Neuronal stem cell (in vitro differentiated cells): ENCODE data around the gene FAM221B.

Experiments used
- DNase-seq: peaks from one replicate; pipeline ENCODE4 v3.0.0-alpha.2; 2013; ENCODE audit warnings: low spot score
- H2AFZ ChIP-seq: one replicate; pipeline ENCODE4 v1.6.1; 2013; ENCODE audit warnings: mild to moderate bottlenecking, low read length, inconsistent platforms
- H2AK5ac ChIP-seq: 2 replicates; pipeline ENCODE4 v1.6.1; 2013; ENCODE audit warnings: low read depth, mild to moderate bottlenecking, inconsistent platforms, low read length, moderate library complexity, mixed read lengths
- H2BK120ac ChIP-seq: 2 replicates; pipeline ENCODE4 v1.6.1; 2013; ENCODE audit warnings: low read depth, mild to moderate bottlenecking, inconsistent platforms, low read length, moderate library complexity, mixed read lengths
- H2BK12ac ChIP-seq: one replicate; pipeline ENCODE4 v1.6.1; 2013; ENCODE audit warnings: low read length, inconsistent platforms
- H2BK15ac ChIP-seq: 2 replicates; pipeline ENCODE4 v1.6.1; 2013; ENCODE audit warnings: mild to moderate bottlenecking, low read length, inconsistent platforms, mixed read lengths
- H2BK5ac ChIP-seq: one replicate; pipeline ENCODE4 v1.6.1; 2013; ENCODE audit warnings: inconsistent platforms, mild to moderate bottlenecking, low read length, moderate library complexity
- H3K14ac ChIP-seq: one replicate; pipeline ENCODE4 v1.6.1; 2013; ENCODE audit warnings: low read length, inconsistent platforms
- H3K18ac ChIP-seq: 2 replicates; pipeline ENCODE4 v1.6.1; 2013; ENCODE audit warnings: low read length, inconsistent platforms
- H3K23ac ChIP-seq: 2 replicates; pipeline ENCODE4 v1.6.1; 2013; ENCODE audit warnings: low read depth, mild to moderate bottlenecking, mixed read lengths, low read length, inconsistent platforms; ENCODE audit not compliant: poor library complexity
- H3K27ac ChIP-seq: replicated peaks from 3 replicates; pipeline ENCODE4 v1.5.1; 2013; ENCODE audit warnings: low read length, inconsistent platforms
- H3K27me3 ChIP-seq, 3 experiments: 2 replicates each; pipeline ENCODE4 v1.6.1; 2013; ENCODE audit warnings: low read length in 3 of 3, mild to moderate bottlenecking in 2 of 3, inconsistent platforms in 1 of 3, low read depth in 1 of 3, mixed read lengths in 1 of 3, moderate library complexity in 1 of 3; ENCODE audit not compliant: control insufficient read depth in 3 of 3, insufficient read depth in 3 of 3
- H3K36me3 ChIP-seq, 2 donors: replicated peaks in 1 of 2; 2 replicates each; pipeline ENCODE4 v1.6.1; 2013; ENCODE audit warnings: low read length in 2 of 2; ENCODE audit not compliant: control insufficient read depth in 2 of 2, insufficient read depth in 2 of 2
- H3K4ac ChIP-seq: 2 replicates; pipeline ENCODE4 v1.6.1; 2013; ENCODE audit warnings: inconsistent platforms, mild to moderate bottlenecking, low read length, moderate library complexity
- H3K4me1 ChIP-seq, 2 donors: 1 replicate in 1 of 2; 2 replicates in 1 of 2; pipeline ENCODE4 v1.6.1; 2013; ENCODE audit warnings: low read length in 2 of 2, low read depth in 1 of 2; ENCODE audit not compliant: control insufficient read depth in 2 of 2, insufficient read depth in 1 of 2
- H3K4me2 ChIP-seq: one replicate; pipeline ENCODE4 v1.6.1; 2013; ENCODE audit warnings: mild to moderate bottlenecking, low read length, inconsistent platforms; ENCODE audit not compliant: insufficient read depth, poor library complexity, severe bottlenecking
- H3K4me3 ChIP-seq, 2 donors: 2 replicates each; pipeline ENCODE4 v1.5.1; 2013; ENCODE audit warnings: low read length in 2 of 2, mild to moderate bottlenecking in 2 of 2, inconsistent platforms in 1 of 2, moderate library complexity in 1 of 2
- H3K79me1 ChIP-seq: one replicate; pipeline ENCODE4 v1.6.1; 2013; ENCODE audit warnings: low read depth, mild to moderate bottlenecking, inconsistent platforms, low read length, moderate library complexity
- H3K9ac ChIP-seq: one replicate; pipeline ENCODE4 v1.6.1; 2013; ENCODE audit warnings: mild to moderate bottlenecking, low read depth, low read length, inconsistent platforms; ENCODE audit not compliant: poor library complexity
- H3K9me3 ChIP-seq, 2 donors: replicated peaks in 1 of 2; 2 replicates each; pipeline versions ENCODE3 to v1.6.1; 2013; ENCODE audit warnings: low read length in 2 of 2, mild to moderate bottlenecking in 2 of 2, inconsistent platforms in 1 of 2, low read depth in 1 of 2, mixed read lengths in 1 of 2, moderate library complexity in 1 of 2; ENCODE audit not compliant: control insufficient read depth in 2 of 2, insufficient read depth in 1 of 2
- H4K8ac ChIP-seq: one replicate; pipeline ENCODE4 v1.6.1; 2013; ENCODE audit warnings: low read depth, mild to moderate bottlenecking, inconsistent platforms, low read length, moderate library complexity
- H4K91ac ChIP-seq: one replicate; pipeline ENCODE4 v1.6.1; 2013; ENCODE audit warnings: low read length, low read depth, mild to moderate bottlenecking, inconsistent platforms; ENCODE audit not compliant: poor library complexity
- whole genome bisulfite sequencing, 2 donors: extraction: QIAGEN DNeasy Blood & Tissue Kit; methylation state at CpG; one replicate each; pipeline ENCODE4 v1.1.7; 2013; ENCODE audit warnings: missing lambda C conversion rate in 2 of 2, mixed read lengths in 1 of 2; ENCODE audit not compliant: insufficient read length in 2 of 2, insufficient replicate concordance in 1 of 2; ENCODE audit errors: extremely low coverage in 2 of 2; 5-methylcytosine and 5-hydroxymethylcytosine counted together

FAM221B gene

DNA sequence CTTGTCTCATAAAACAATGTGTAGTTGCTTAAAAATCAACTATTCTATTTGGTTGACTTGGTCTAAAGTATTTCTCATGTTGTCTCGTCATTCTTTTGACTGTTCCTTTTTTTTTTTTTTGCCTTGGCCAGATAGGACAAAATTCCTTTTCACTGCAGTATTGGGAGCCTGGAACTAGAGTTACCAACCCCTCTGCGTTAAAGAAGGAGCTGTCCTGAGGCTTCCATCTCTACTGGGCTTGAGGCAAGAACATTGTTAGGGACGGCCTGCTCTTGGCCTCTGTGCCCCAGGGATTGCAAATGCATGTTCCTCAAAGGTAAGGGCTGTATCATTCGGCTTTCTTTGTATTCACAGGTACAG lies 38.5 kb downstream of the FAM221B start:
- Histone ChIP-seq H3K27me3 (peaks cover 0 to 12% (median 0%) of the 10 kb centered on the region in 3 experiments), H3K9ac (no peak overlapping the region), H4K8ac (no peak overlapping the region), H3K4me3 (no peak overlapping the region), H3K23ac (no peak overlapping the region), H2BK12ac (no peak overlapping the region), H3K79me1 (peaks cover 2% of the 10 kb centered on the region), H2AK5ac (no peak overlapping the region), H3K4me1 (peaks cover 6 to 7% of the 10 kb centered on the region in 2 donors), H3K27ac (no peak overlapping the region), H3K4ac (no peak overlapping the region), H2BK15ac (no peak overlapping the region), H3K36me3 (peaks cover 0 to 7% of the 10 kb centered on the region in 2 donors), H2AFZ (peak overlapping the region; percentile 89), H4K91ac (no peak overlapping the region), H3K14ac (no peak overlapping the region), H2BK5ac (no peak overlapping the region), H3K4me2 (no peak overlapping the region), H3K9me3 (no peaks in the 10 kb centered on the region), H2BK120ac (no peak overlapping the region), H3K18ac (no peak overlapping the region)
- WGBS, 2 donors: no CpG with 5 or more reads among the region's 4 CpGs
- no peak for DNase-seq

DNA sequence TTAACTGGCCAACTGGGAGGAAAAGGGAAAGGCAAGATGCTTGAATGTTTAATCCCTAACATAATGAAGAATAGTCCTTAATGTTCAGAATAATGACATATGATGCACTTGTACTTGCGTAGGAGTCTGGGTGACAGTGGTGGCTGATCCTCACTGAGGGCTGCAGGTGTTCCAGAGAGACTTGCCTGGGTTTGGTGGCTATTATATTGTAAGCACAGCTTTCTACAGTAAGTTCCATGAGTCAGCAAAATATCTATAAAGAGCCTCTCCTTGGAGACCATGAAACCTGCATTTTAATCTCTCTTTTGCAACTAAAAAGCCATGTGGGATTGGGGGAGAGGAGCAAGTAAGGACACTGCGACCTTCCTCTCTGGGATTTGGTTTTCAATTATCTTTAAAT lies 39.0 kb downstream of the FAM221B start:
- Histone ChIP-seq H3K23ac (no peak overlapping the region), H2BK15ac (no peak overlapping the region), H3K9me3 (no peaks in the 10 kb centered on the region), H3K4me1 (peaks cover 6 to 7% of the 10 kb centered on the region in 2 donors), H4K8ac (no peak overlapping the region), H2BK120ac (no peak overlapping the region), H3K27ac (no peak overlapping the region), H3K79me1 (peaks cover 2% of the 10 kb centered on the region), H2AK5ac (no peak overlapping the region), H2BK12ac (no peak overlapping the region), H4K91ac (no peak overlapping the region), H3K9ac (no peak overlapping the region), H3K4ac (no peak overlapping the region), H3K27me3 (peaks cover 0 to 12% (median 0%) of the 10 kb centered on the region in 3 experiments), H3K18ac (no peak overlapping the region), H3K36me3 (peaks cover 0 to 7% of the 10 kb centered on the region in 2 donors), H2BK5ac (no peak overlapping the region), H3K14ac (no peak overlapping the region), H3K4me2 (no peak overlapping the region), H3K4me3 (no peak overlapping the region), H2AFZ (no peak overlapping the region)
- no peak for DNase-seq
- no CpG with 5 or more reads among the region's 2 CpGs for WGBS, 2 donors

- no peaks in the 10 kb centered on the region for H3K27me3 ChIP-seq
- no peak overlapping the region for H2BK120ac ChIP-seq
- no peak overlapping the region for H3K4ac ChIP-seq
- no peak for DNase-seq
- H2BK15ac ChIP-seq: no peak overlapping the region
- no peak overlapping the region for H3K9ac ChIP-seq
- H3K36me3 ChIP-seq: peaks cover 0 to 2% of the 10 kb centered on the region in 2 donors
- H3K27ac ChIP-seq: no peak overlapping the region
- H2AFZ ChIP-seq: no peak overlapping the region
- no peak overlapping the region for H3K23ac ChIP-seq
- H3K14ac ChIP-seq: no peak overlapping the region
- no peak overlapping the region for H2AK5ac ChIP-seq
- H3K4me3 ChIP-seq: no peak overlapping the region
- no peaks in the 10 kb centered on the region for H3K9me3 ChIP-seq
- no peak overlapping the region for H2BK5ac ChIP-seq
- no peak overlapping the region for H3K18ac ChIP-seq
- H2BK12ac ChIP-seq: no peak overlapping the region
- peaks cover 0 to under 1% of the 10 kb centered on the region in 2 donors for H3K4me1 ChIP-seq
- no peak overlapping the region for H3K4me2 ChIP-seq
- H4K8ac ChIP-seq: no peak overlapping the region
- no peak overlapping the region for H4K91ac ChIP-seq
- H3K79me1 ChIP-seq: no peaks in the 10 kb centered on the region
Measured at GRCh38 chr9:35783418-35783817, 45.1 kb downstream of the FAM221B start.

- no CpG with 5 or more reads among the region's 2 CpGs for WGBS, 2 donors
Measured at GRCh38 chr9:35781066-35781465, 47.5 kb downstream of the FAM221B start.

More at GRCh38 chr9:35781066-35781465, 47.5 kb downstream of the FAM221B start:
- no peak overlapping the region for H3K23ac ChIP-seq
- H3K9ac ChIP-seq: no peak overlapping the region
- H4K8ac ChIP-seq: no peak overlapping the region
- H2AFZ ChIP-seq: no peak overlapping the region
- H2BK120ac ChIP-seq: no peak overlapping the region
- H2BK12ac ChIP-seq: no peak overlapping the region
- no peak overlapping the region for H3K4me2 ChIP-seq
- no peaks in the 10 kb centered on the region for H3K27me3 ChIP-seq
- no peak overlapping the region for H3K18ac ChIP-seq
- no peak overlapping the region for H4K91ac ChIP-seq
- H2AK5ac ChIP-seq: no peak overlapping the region
- no peaks in the 10 kb centered on the region for H3K79me1 ChIP-seq
- no peak overlapping the region for H3K4ac ChIP-seq
- H3K4me3 ChIP-seq: no peak overlapping the region
- DNase-seq: no peak
- no peaks in the 10 kb centered on the region for H3K9me3 ChIP-seq
- no peak overlapping the region for H2BK15ac ChIP-seq
- peaks cover 0 to 2% of the 10 kb centered on the region in 2 donors for H3K36me3 ChIP-seq
- H3K4me1 ChIP-seq: peaks cover 2 to 5% of the 10 kb centered on the region in 2 donors
- no peak overlapping the region for H2BK5ac ChIP-seq
- no peak overlapping the region for H3K27ac ChIP-seq
- no peak overlapping the region for H3K14ac ChIP-seq
